ENCODE results near the gene PRRT1.

GRCh38 chr6:32173051-32173727 is 21.4 kb upstream of the PRRT1 start:
- no peak for TF ChIP-seq CTCF (IDR thresholded peaks at IDR 0.05; ENCODE audit: borderline replicate concordance, extremely low read depth, low read length, poor library complexity, severe bottlenecking)
- no peak for TF ChIP-seq EZH2 (IDR thresholded peaks at IDR 0.05; ENCODE audit: borderline replicate concordance, low read depth, low read length, severe bottlenecking)

All from DND-41 (cell line).